Activated CD8-positive, alpha-beta memory T cell treated with anti-CD3 and anti-CD28 coated beads, Interleukin-2, amount 50 U/mL, for 4 hours (primary cell): ENCODE data around the gene PJVK.

Experiments used
- DNase-seq: peaks from one replicate; pipeline ENCODE4 v3.0.0-alpha.2; 2020

PJVK gene

GRCh38 chr2:178484245-178485041 is 33.3 kb downstream of the PJVK start:
- no peak for DNase-seq

- DNase-seq: no peak
Observed at GRCh38 chr2:178485356-178485755, 34.2 kb downstream of the PJVK start.

GRCh38 chr2:178491612-178492011 is 40.4 kb downstream of the PJVK start:
- no peak for DNase-seq

- no peak for DNase-seq
Observed at GRCh38 chr2:178496049-178496448, 44.9 kb downstream of the PJVK start.

- no peak for DNase-seq
Observed at GRCh38 chr2:178498137-178498536, 47.0 kb downstream of the PJVK start.

GRCh38 chr2:178499640-178500039 is 48.5 kb downstream of the PJVK start:
- no peak for DNase-seq

- no peak for DNase-seq
Observed at GRCh38 chr2:178502751-178503150, 51.6 kb downstream of the PJVK start.

GRCh38 chr2:178506101-178506500 is 54.9 kb downstream of the PJVK start:
- no peak for DNase-seq

GRCh38 chr2:178506524-178506923 is 55.3 kb downstream of the PJVK start:
- DNase-seq: no peak

- no peak for DNase-seq
Observed at GRCh38 chr2:178506949-178507348, 55.8 kb downstream of the PJVK start.

- no peak for DNase-seq
Observed at GRCh38 chr2:178508646-178509045, 57.5 kb downstream of the PJVK start.

GRCh38 chr2:178510384-178510783 is 59.2 kb downstream of the PJVK start:
- no peak for DNase-seq
